ENCODE results near the gene TRIM72.
"Not testable (repeated sequence)": the region's sequence is repeated elsewhere in the genome, so short reads cannot be mapped to it uniquely, and the experiment has no call there.

DNA sequence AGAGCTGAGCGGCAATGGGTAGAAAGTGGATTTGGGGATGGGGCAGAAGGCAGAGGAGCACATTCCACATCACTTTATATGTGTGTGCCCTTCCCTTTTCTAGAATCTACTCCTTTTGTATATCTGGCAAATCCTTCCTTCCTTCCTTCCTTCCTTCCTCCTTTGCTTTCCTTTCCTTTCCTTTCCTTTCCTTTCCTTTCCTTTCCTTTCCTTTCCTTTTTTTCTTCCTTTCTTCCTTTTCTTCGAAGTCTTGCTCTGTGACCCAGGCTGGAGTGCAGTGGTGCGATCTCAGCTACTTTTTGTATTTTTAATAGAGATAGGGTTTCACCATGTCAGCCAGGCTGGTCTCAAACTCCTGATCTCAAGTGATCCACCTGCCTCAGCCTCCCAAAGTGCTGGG, 56.1 kb downstream of the TRIM72 start:
- not testable (repeated sequence) for TF ChIP-seq GABPA (tag; conservative IDR thresholded peaks at IDR 0.05; ENCODE audit: low read depth); TAF1 (IDR thresholded peaks at IDR 0.05; ENCODE audit: control insufficient read depth, extremely low read depth, insufficient read depth, low read length, severe bottlenecking)
- TF ChIP-seq, protein P1, sequence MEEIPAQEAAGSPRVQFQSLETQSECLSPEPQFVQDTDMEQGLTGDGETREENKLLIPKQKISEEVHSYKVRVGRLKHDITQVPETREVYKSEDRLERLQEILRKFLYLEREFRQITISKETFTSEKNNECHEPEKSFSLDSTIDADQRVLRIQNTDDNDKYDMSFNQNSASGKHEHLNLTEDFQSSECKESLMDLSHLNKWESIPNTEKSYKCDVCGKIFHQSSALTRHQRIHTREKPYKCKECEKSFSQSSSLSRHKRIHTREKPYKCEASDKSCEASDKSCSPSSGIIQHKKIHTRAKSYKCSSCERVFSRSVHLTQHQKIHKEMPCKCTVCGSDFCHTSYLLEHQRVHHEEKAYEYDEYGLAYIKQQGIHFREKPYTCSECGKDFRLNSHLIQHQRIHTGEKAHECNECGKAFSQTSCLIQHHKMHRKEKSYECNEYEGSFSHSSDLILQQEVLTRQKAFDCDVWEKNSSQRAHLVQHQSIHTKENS (CRISPR knock-in tag; IDR thresholded peaks at IDR 0.05), result not testable (repeated sequence)

Measured in K562 (cell line).